GM10847 (cell line): ENCODE results near the gene SLC12A3.

ENCODE experiments used
- POLR2A ChIP-seq: IDR thresholded peaks from 2 replicates; pipeline ENCODE4 v1.6.1; 2011; ENCODE audit not compliant: insufficient read length; ENCODE audit errors: extremely low read depth

Gene SLC12A3

GRCh38 chr16:56950881-56951771, 86.1 kb downstream of the SLC12A3 start:
- no peak for TF ChIP-seq POLR2A

DNA sequence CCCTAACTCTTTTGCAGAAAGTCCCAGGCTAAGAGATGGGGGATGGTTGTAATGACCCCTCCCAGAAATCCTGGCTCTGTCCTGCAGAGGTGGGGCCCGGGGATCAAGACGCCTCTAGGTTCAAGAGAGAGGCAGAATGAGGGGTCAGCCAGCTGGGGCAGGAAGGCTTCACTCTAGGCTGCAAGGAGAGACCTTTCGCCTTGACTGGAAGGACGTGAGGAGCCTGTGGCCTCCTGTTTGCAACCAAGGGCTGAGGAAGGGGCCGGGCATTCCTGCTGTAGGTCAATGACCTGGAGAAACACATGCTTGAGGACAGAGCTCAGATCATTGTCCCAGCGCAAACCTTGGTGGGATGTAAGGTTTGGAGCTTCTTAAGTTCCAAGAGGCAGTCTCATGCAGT, 88.0 kb downstream of the SLC12A3 start:
- no peak for TF ChIP-seq POLR2A

DNA sequence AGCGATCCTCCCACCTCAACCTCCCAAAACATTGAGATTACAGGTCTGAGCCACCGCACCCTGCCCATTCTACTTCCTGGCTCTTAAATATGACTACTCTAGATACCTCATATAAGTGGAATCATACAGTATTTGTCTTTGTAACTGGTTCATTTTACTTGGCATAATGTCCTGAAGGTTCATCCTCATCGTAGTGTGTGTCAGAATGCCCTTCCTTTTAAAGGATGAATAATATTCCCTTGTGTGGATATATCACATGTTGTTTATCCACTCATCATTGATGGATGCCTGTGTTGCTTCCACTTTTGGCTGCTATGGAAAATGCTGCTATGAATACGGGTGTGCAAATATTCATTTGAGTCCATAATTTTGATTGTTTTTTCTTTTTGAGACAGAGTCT, 91.1 kb downstream of the SLC12A3 start:
- no peak for TF ChIP-seq POLR2A

- no peak for TF ChIP-seq POLR2A
These were observed 91.7 kb downstream of the SLC12A3 start for GRCh38 chr16:56956756-56957155.

GRCh38 chr16:56960681-56961281, 95.8 kb downstream of the SLC12A3 start:
- no peak for TF ChIP-seq POLR2A

GRCh38 chr16:56961386-56961785, 96.4 kb downstream of the SLC12A3 start:
- TF ChIP-seq POLR2A, result no peak

DNA sequence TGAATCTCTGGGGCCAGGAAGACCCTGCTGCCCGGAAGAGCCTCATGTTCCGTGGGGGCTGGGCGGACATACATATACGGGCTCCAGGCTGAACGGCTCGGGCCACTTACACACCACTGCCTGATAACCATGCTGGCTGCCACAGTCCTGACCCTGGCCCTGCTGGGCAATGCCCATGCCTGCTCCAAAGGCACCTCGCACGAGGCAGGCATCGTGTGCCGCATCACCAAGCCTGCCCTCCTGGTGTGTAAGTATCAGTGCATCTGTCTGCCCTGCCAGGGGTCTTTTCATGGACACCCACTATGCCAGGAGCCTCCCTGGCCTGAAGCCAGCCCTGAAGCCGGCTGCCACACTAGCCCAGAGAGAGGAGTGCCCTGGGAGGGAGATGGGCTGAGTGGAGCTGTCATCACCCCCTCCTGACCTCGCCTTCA, 96.9 kb downstream of the SLC12A3 start, which contains the start of gene CETP:
Gene CETP, plus strand, starts transcription at position 100 of the 431 bp plus-strand sequence. Its CDS starts 30 bp downstream, at position 130.
- no peak for TF ChIP-seq POLR2A

DNA sequence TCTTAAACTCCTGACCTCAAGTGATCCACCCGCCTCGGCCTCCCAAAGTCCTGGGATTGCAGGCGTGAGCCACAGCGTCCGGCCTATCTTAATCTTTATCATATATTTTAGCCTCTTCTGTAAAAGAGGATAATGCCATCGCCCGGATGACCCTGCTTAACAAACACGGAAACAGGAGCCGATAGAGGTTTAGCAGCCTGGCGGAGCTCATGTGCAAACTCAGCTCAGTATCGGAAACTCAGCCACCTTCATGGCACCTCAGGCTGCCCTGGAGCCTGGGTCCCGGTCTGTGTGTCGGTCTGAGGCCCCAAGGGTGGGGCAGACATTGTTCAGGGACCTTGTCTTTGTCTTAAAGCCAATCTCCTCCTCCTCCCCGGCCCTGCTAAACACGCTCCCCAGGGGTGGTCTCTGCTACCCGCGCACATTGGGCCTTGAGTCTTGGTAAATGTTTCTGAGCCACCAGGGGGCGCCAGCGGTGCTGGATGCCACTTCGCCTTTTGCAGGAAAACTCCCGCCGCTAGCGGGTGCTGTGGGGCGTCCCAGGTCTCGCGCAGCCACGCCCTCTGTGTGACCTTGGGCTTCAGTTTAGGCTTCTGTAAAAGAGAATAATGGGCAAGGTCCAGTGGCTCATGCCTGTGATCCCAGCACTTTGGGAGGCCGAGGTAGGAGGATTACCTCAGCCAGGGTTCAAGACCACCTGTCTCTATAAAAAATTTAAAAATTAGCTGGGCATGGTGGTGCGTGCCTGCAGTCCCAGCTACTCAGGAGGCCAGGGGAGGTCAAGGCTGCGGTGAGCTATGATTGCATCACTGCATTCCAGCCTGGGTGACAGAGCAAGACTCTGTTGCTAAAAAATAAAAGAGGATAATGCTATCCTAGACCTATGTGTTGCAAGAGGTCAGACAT, 99.5 kb downstream of the SLC12A3 start:
- TF ChIP-seq POLR2A, result no peak
